Right atrium auricular region (tissue), 2 donors: ENCODE data around the gene ADGRD1. TPM values are rescaled to one million over a fixed set of nuclear protein-coding genes. Genes with fewer than 3 reads are reported as not detected.

Experiments
- DNase-seq: peaks from one replicate; pipeline ENCODE4 v3.0.0-alpha.2; 2019; ENCODE audit warnings: low spot score
- H3K27ac ChIP-seq, 2 donors: fragments of 200-600 bp; sonication (generic); 1 replicate in 1 of 2; 2 replicates in 1 of 2; pipeline ENCODE4 v1.5.1; 2016 to 2019
- H3K27me3 ChIP-seq, 2 donors: fragments of 200-600 bp; sonication (generic); one replicate each; pipeline versions ENCODE4 v1.5.1 to v1.6.0; 2017 to 2019
- H3K36me3 ChIP-seq: fragments of 200-600 bp; sonication (generic); one replicate; pipeline ENCODE4 v1.5.1; 2016
- H3K4me1 ChIP-seq, 2 donors: fragments of 200-600 bp; sonication (generic); one replicate each; pipeline versions ENCODE4 v1.5.1 to v1.6.0; 2017 to 2019
- H3K4me3 ChIP-seq, 2 donors: fragments of 200-600 bp; sonication (generic); 1 replicate in 1 of 2; 2 replicates in 1 of 2; pipeline ENCODE4 v1.5.1; 2017 to 2019; ENCODE audit warnings: mild to moderate bottlenecking in 1 of 2, moderate library complexity in 1 of 2
- H3K9me3 ChIP-seq, 2 donors: fragments of 200-600 bp; sonication (generic); one replicate each; pipeline ENCODE4 v1.5.1; 2019
- total RNA-seq, 2 donors: library from RNA; depleted of rRNA; stranded (reverse); fragments of >200 nt; gene quantifications; one replicate each; pipeline ENCODE4 v1.1.0, GENCODE V29; 2016
- TF ChIP-seq, protein P1 (sequence below), 2 donors: fragments of 200-600 bp; sonication (generic); IDR thresholded peaks; one replicate each; pipeline ENCODE4 v1.5.1; 2019; ENCODE audit warnings: antibody characterized with exemption in 2 of 2

ADGRD1 gene
- total RNA-seq, 2 donors from 2014 or later = 120 to 168 TPM

DNA sequence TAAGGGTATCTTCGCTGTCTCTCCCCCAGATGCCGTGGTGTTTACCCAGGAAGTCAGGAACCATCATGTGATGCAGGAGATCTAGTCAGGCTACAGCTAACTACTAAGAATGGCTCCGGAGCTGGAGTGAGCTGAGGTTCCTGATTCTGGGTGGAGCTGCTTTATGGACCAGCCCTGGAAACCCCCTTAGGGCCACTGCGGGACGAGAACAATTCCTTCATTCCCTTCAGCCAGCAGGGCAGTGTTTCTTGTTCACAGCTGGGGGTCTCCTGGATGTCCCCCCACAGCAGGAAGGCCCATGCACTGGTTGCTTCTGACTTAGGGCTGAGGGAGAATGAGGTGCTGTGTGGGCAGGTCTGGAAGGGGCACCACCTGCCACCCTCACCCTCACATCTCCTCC, 199.3 kb downstream of the ADGRD1 start:
- Histone ChIP-seq H3K36me3 (no peaks in the 10 kb centered on the region), H3K4me3 (no peak overlapping the region), H3K27me3 (no peaks in the 10 kb centered on the region), H3K4me1 (no peaks in the 10 kb centered on the region), H3K9me3 (no peaks in the 10 kb centered on the region), H3K27ac (no peak overlapping the region)
- no peak for DNase-seq
- TF ChIP-seq, protein P1, sequence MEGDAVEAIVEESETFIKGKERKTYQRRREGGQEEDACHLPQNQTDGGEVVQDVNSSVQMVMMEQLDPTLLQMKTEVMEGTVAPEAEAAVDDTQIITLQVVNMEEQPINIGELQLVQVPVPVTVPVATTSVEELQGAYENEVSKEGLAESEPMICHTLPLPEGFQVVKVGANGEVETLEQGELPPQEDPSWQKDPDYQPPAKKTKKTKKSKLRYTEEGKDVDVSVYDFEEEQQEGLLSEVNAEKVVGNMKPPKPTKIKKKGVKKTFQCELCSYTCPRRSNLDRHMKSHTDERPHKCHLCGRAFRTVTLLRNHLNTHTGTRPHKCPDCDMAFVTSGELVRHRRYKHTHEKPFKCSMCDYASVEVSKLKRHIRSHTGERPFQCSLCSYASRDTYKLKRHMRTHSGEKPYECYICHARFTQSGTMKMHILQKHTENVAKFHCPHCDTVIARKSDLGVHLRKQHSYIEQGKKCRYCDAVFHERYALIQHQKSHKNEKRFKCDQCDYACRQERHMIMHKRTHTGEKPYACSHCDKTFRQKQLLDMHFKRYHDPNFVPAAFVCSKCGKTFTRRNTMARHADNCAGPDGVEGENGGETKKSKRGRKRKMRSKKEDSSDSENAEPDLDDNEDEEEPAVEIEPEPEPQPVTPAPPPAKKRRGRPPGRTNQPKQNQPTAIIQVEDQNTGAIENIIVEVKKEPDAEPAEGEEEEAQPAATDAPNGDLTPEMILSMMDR (IDR thresholded peaks at IDR 0.05) = no peak

DNA sequence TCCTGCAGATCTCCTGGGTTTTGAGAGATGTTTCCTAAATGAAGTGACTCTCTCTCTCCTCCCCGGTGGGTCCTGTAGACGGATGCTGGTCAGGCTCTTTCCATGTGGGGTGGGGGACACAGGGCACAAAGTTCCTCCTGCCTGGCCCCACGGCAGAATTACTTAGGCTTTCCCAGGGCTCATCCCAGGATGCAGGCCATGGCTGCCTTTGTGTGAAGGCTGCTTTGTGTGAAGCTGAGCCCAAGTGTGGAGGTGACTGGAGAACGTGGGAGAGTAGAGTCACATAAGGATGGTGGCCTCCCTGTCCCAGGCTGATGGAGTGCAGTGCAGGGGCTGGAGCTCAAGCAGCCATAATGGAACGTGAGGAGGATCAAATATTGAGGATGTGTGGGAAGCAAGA, 200.2 kb downstream of the ADGRD1 start:
- H3K36me3 ChIP-seq = no peaks in the 10 kb centered on the region
- TF ChIP-seq, protein P1 (IDR thresholded peaks at IDR 0.05) = no peak
- H3K9me3 ChIP-seq = no peaks in the 10 kb centered on the region
- H3K27me3 ChIP-seq = no peaks in the 10 kb centered on the region
- H3K4me3 ChIP-seq = no peak overlapping the region
- no peak overlapping the region for H3K27ac ChIP-seq
- no peaks in the 10 kb centered on the region for H3K4me1 ChIP-seq
- peak; percentile 36 for DNase-seq

DNA sequence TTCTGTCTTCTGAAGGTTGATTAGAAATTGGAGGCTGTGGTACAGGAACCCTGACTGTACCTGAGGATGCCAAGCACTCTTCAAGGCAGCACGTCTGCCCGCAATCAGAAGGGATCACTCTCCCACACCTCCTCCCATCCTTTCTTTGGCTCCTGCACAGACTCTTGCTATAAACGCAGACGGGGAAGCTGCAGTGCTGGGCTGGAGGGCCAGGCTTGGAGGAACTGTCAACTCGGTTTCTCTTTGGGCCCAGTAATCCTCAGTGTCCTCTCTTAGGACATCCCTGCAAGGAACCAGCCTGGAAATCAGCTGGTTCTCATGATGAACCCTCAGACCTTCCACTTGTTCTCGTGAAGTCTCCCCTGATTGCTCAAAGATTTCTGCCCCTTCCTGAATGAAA, 201.4 kb downstream of the ADGRD1 start:
- H3K4me3 ChIP-seq = no peak overlapping the region
- DNase-seq = peak; percentile 21
- TF ChIP-seq, protein P1 (IDR thresholded peaks at IDR 0.05) = no peak
- H3K27me3 ChIP-seq = no peaks in the 10 kb centered on the region
- H3K4me1 ChIP-seq = no peaks in the 10 kb centered on the region
- H3K9me3 ChIP-seq = no peaks in the 10 kb centered on the region
- H3K27ac ChIP-seq = no peak overlapping the region
- H3K36me3 ChIP-seq = no peaks in the 10 kb centered on the region

DNA sequence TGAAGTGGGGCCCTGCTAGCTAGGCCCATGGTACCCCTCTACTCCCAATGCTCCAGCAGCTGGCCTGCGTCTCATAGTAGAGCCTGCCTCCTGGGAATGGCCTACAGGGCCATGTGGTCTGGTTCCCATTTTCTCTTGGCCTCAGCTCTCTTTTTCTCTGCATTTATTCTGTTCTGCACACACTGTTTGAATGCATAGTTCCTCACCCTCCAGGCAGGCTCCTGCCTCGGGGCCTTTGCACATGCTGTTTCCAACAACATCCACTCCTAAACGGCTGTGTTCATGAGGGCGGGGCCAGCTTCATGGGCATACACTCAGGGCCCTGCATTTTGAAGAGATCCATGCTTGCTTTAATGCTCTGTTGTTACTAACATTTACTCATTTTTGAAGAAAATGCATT, 204.0 kb downstream of the ADGRD1 start:
- no peak overlapping the region for H3K4me3 ChIP-seq
- H3K36me3 ChIP-seq = no peaks in the 10 kb centered on the region
- H3K27ac ChIP-seq = no peak overlapping the region
- H3K27me3 ChIP-seq = no peaks in the 10 kb centered on the region
- no peaks in the 10 kb centered on the region for H3K9me3 ChIP-seq
- TF ChIP-seq, protein P1 (IDR thresholded peaks at IDR 0.05) = no peak
- no peak for DNase-seq
- H3K4me1 ChIP-seq = no peaks in the 10 kb centered on the region

DNA sequence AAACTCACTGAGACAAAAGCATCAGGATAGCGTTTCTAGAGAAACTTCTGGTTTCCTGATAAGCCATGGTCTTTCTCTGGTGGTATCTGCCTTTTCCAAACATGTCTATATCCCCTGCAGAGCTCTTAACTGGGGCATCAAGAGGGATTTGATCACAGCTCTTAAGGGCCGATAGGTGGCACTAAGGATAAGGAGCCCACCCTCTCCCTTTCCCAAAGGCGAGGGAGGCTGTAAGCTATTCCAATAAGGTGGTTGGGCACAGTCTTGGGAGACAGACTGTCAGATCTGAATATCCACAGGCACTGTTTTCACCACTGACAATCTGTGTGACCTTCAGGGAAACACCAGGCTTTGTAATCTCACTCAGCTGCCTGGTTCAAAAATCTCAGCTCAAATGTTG, 206.0 kb downstream of the ADGRD1 start:
- TF ChIP-seq, protein P1 (IDR thresholded peaks at IDR 0.05) = no peak
- no peak for DNase-seq
- no peaks in the 10 kb centered on the region for H3K9me3 ChIP-seq
- no peak overlapping the region for H3K27ac ChIP-seq
- no peaks in the 10 kb centered on the region for H3K4me1 ChIP-seq
- H3K27me3 ChIP-seq = no peaks in the 10 kb centered on the region
- H3K4me3 ChIP-seq = no peak overlapping the region
- H3K36me3 ChIP-seq = no peaks in the 10 kb centered on the region

DNA sequence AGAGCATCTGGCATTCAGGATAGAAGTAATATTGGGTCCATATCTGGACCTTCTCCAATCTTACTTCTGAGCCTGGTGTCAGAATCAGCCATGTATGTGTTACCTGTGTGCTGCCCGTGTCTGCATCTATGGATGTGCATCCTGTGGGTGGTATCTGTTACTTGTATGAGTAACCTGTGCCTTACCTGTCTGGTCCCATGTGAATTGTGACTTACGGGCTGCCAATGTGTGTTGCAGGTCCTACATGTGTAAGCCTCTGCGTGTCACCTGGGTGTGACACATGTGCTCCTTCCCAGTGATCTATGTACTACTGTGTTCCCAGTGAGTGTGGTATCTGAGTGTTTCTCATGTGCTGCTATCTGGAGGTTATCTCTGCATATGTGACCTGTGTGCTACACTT, 208.4 kb downstream of the ADGRD1 start:
- TF ChIP-seq, protein P1 (IDR thresholded peaks at IDR 0.05) = no peak
- Histone ChIP-seq H3K4me3 (no peak overlapping the region), H3K4me1 (no peaks in the 10 kb centered on the region), H3K27ac (no peak overlapping the region), H3K36me3 (no peaks in the 10 kb centered on the region), H3K9me3 (no peaks in the 10 kb centered on the region), H3K27me3 (no peaks in the 10 kb centered on the region)
- DNase-seq = no peak
